ENCODE measurements around the gene BSDC1. TPM values are rescaled to one million over a fixed set of nuclear protein-coding genes. Genes with fewer than 3 reads are reported as not detected.

BSDC1 gene
- total and polyA plus RNA-seq, 2 of the 13 experiments (the other 11 are each of a cell fraction or from before 2014, with no cell fraction given), result 40.3 to 64.2 TPM

- TF ChIP-seq, protein P1, sequence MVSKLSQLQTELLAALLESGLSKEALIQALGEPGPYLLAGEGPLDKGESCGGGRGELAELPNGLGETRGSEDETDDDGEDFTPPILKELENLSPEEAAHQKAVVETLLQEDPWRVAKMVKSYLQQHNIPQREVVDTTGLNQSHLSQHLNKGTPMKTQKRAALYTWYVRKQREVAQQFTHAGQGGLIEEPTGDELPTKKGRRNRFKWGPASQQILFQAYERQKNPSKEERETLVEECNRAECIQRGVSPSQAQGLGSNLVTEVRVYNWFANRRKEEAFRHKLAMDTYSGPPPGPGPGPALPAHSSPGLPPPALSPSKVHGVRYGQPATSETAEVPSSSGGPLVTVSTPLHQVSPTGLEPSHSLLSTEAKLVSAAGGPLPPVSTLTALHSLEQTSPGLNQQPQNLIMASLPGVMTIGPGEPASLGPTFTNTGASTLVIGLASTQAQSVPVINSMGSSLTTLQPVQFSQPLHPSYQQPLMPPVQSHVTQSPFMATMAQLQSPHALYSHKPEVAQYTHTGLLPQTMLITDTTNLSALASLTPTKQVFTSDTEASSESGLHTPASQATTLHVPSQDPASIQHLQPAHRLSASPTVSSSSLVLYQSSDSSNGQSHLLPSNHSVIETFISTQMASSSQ (IDR thresholded peaks at IDR 0.05; ENCODE audit: low read depth), result peak; percentile 34; the same call in 1 of the 2 replicates
- TF ChIP-seq, protein P1 (CRISPR knock-in tag; IDR thresholded peaks at IDR 0.05; ENCODE audit: borderline replicate concordance), result peak; percentile 57; the same call in 1 of the 2 replicates
- TF ChIP-seq GFI1 (CRISPR knock-in tag; IDR thresholded peaks at IDR 0.05; ENCODE audit: borderline replicate concordance) (peak; percentile 76), REST (IDR thresholded peaks at IDR 0.05; ENCODE audit: borderline replicate concordance in 1 of 2, low read depth in 1 of 2, low read length in 2 of 2) (peak in 1 of 2 experiments; percentile 67; a peak in 2 of 4 replicates), ZNF782 (CRISPR knock-in tag; IDR thresholded peaks at IDR 0.05; ENCODE audit: borderline replicate concordance) (no peak), ZNF446 (CRISPR knock-in tag; IDR thresholded peaks at IDR 0.05) (no peak), MLLT10 (CRISPR knock-in tag; IDR thresholded peaks at IDR 0.05) (no peak), TGIF2 (CRISPR knock-in tag; IDR thresholded peaks at IDR 0.05) (no peak), SRSF9 (IDR thresholded peaks at IDR 0.05; ENCODE audit: borderline replicate concordance, insufficient read depth, low read depth, low read length, poor library complexity, severe bottlenecking) (no peak), ZNF629 (CRISPR knock-in tag; conservative IDR thresholded peaks at IDR 0.05) (0 out of 2 replicates have a peak, but pooled peaks have one; percentile 20), ZMYM3 (CRISPR knock-in tag; IDR thresholded peaks at IDR 0.05) (peak; percentile 92), IRX3 (CRISPR knock-in tag; IDR thresholded peaks at IDR 0.05; ENCODE audit: borderline replicate concordance, low read depth) (no peak)
- TF ChIP-seq, protein P2, sequence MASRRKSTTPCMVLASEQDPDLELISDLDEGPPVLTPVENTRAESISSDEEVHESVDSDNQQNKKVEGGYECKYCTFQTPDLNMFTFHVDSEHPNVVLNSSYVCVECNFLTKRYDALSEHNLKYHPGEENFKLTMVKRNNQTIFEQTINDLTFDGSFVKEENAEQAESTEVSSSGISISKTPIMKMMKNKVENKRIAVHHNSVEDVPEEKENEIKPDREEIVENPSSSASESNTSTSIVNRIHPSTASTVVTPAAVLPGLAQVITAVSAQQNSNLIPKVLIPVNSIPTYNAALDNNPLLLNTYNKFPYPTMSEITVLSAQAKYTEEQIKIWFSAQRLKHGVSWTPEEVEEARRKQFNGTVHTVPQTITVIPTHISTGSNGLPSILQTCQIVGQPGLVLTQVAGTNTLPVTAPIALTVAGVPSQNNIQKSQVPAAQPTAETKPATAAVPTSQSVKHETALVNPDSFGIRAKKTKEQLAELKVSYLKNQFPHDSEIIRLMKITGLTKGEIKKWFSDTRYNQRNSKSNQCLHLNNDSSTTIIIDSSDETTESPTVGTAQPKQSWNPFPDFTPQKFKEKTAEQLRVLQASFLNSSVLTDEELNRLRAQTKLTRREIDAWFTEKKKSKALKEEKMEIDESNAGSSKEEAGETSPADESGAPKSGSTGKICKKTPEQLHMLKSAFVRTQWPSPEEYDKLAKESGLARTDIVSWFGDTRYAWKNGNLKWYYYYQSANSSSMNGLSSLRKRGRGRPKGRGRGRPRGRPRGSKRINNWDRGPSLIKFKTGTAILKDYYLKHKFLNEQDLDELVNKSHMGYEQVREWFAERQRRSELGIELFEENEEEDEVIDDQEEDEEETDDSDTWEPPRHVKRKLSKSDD (CRISPR knock-in tag; IDR thresholded peaks at IDR 0.05; ENCODE audit: low read depth), result 0 out of 2 replicates have a peak, but pooled peaks have one; percentile 63
- TF ChIP-seq, protein P3, sequence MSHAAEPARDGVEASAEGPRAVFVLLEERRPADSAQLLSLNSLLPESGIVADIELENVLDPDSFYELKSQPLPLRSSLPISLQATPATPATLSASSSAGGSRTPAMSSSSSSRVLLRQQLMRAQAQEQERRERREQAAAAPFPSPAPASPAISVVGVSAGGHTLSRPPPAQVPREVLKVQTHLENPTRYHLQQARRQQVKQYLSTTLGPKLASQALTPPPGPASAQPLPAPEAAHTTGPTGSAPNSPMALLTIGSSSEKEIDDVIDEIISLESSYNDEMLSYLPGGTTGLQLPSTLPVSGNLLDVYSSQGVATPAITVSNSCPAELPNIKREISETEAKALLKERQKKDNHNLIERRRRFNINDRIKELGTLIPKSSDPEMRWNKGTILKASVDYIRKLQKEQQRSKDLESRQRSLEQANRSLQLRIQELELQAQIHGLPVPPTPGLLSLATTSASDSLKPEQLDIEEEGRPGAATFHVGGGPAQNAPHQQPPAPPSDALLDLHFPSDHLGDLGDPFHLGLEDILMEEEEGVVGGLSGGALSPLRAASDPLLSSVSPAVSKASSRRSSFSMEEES (CRISPR knock-in tag; IDR thresholded peaks at IDR 0.05), result peak; percentile 65
- TF ChIP-seq, protein P4, sequence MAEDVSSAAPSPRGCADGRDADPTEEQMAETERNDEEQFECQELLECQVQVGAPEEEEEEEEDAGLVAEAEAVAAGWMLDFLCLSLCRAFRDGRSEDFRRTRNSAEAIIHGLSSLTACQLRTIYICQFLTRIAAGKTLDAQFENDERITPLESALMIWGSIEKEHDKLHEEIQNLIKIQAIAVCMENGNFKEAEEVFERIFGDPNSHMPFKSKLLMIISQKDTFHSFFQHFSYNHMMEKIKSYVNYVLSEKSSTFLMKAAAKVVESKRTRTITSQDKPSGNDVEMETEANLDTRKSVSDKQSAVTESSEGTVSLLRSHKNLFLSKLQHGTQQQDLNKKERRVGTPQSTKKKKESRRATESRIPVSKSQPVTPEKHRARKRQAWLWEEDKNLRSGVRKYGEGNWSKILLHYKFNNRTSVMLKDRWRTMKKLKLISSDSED (CRISPR knock-in tag; IDR thresholded peaks at IDR 0.05), result no peak
These were observed 72.4 kb downstream of the BSDC1 start (continued) for GRCh38 chr1:32321712-32322291.

Data from HepG2 (cell line).